Ishikawa (cell line): ENCODE results near the gene KCNG3.

Experiments used
- CEBPB ChIP-seq: IDR thresholded peaks from 2 replicates; pipeline ENCODE4 v1.6.1; 2012
- CREB1 ChIP-seq: IDR thresholded peaks from 2 replicates; pipeline ENCODE4 v1.6.1; 2012; ENCODE audit warnings: low read depth
- EGR1 ChIP-seq: IDR thresholded peaks from 2 replicates; pipeline ENCODE4 v1.6.1; 2012
- EP300 ChIP-seq: IDR thresholded peaks from 2 replicates; pipeline ENCODE4 v1.6.1; 2012; ENCODE audit warnings: borderline replicate concordance
- FOXM1 ChIP-seq: IDR thresholded peaks from 2 replicates; pipeline ENCODE4 v1.6.1; 2012; ENCODE audit warnings: low read depth, borderline replicate concordance
- MAX ChIP-seq: IDR thresholded peaks from 2 replicates; pipeline ENCODE4 v1.6.1; 2012
- NFIC ChIP-seq: IDR thresholded peaks from 2 replicates; pipeline ENCODE4 v1.6.1; 2012
- RAD21 ChIP-seq: IDR thresholded peaks from 2 replicates; pipeline ENCODE4 v1.6.1; 2012; ENCODE audit warnings: low read depth
- REST ChIP-seq: IDR thresholded peaks from 2 replicates; pipeline ENCODE4 v1.6.1; 2012; ENCODE audit warnings: low read depth, mild to moderate bottlenecking
- TAF1 ChIP-seq: IDR thresholded peaks from 2 replicates; pipeline ENCODE4 v1.6.1; 2012; ENCODE audit warnings: low read depth, mild to moderate bottlenecking
- TCF12 ChIP-seq: IDR thresholded peaks from 2 replicates; pipeline ENCODE4 v1.6.1; 2012; ENCODE audit warnings: low read depth
- TEAD4 ChIP-seq: IDR thresholded peaks from 2 replicates; pipeline ENCODE4 v1.6.1; 2012
- USF1 ChIP-seq: IDR thresholded peaks from 2 replicates; pipeline ENCODE4 v1.6.1; 2012
- YY1 ChIP-seq: IDR thresholded peaks from 2 replicates; pipeline ENCODE4 v1.6.1; 2012; ENCODE audit warnings: low read depth
- ZBTB7A ChIP-seq: IDR thresholded peaks from 2 replicates; pipeline ENCODE4 v1.6.1; 2012; ENCODE audit warnings: low read depth

KCNG3 gene

GRCh38 chr2:42448163-42448562, 45.6 kb downstream of the KCNG3 start:
- TF ChIP-seq TEAD4 (no peak), FOXM1 (no peak), TCF12 (no peak), MAX (no peak), EP300 (no peak), CEBPB (no peak), NFIC (no peak), ZBTB7A (no peak), YY1 (no peak), RAD21 (no peak), USF1 (no peak), CREB1 (no peak)

- no peak for TF ChIP-seq RAD21
- TF ChIP-seq ZBTB7A, result no peak
- TF ChIP-seq CEBPB, result no peak
- TF ChIP-seq TEAD4, result no peak
- TF ChIP-seq USF1, result no peak
- no peak for TF ChIP-seq REST
- no peak for TF ChIP-seq CREB1
- TF ChIP-seq TAF1, result no peak
- TF ChIP-seq TCF12, result no peak
- TF ChIP-seq YY1, result no peak
- no peak for TF ChIP-seq EP300
Observed at GRCh38 chr2:42446503-42447271, 47.1 kb downstream of the KCNG3 start.

- TF ChIP-seq CREB1 (no peak), MAX (no peak), YY1 (no peak), REST (no peak), TAF1 (no peak), USF1 (no peak), EGR1 (no peak), FOXM1 (no peak)
Observed at GRCh38 chr2:42443718-42444399, 49.9 kb downstream of the KCNG3 start.

- no peak for TF ChIP-seq YY1
- TF ChIP-seq EP300, result no peak
- no peak for TF ChIP-seq TCF12
- TF ChIP-seq REST, result no peak
- no peak for TF ChIP-seq MAX
- no peak for TF ChIP-seq RAD21
- no peak for TF ChIP-seq EGR1
- no peak for TF ChIP-seq FOXM1
- no peak for TF ChIP-seq CEBPB
- no peak for TF ChIP-seq TEAD4
- no peak for TF ChIP-seq TAF1
- no peak for TF ChIP-seq ZBTB7A
- TF ChIP-seq CREB1, result no peak
- no peak for TF ChIP-seq NFIC
- TF ChIP-seq USF1, result no peak
Observed at GRCh38 chr2:42442774-42443173, 51.0 kb downstream of the KCNG3 start.
